ENCODE results near the gene PDE4D. TPM values are rescaled to one million over a fixed set of nuclear protein-coding genes. Genes with fewer than 3 reads are reported as not detected.

Gene PDE4D
- total RNA-seq, 1 donor from 2014 or later = 6.8 TPM

DNA sequence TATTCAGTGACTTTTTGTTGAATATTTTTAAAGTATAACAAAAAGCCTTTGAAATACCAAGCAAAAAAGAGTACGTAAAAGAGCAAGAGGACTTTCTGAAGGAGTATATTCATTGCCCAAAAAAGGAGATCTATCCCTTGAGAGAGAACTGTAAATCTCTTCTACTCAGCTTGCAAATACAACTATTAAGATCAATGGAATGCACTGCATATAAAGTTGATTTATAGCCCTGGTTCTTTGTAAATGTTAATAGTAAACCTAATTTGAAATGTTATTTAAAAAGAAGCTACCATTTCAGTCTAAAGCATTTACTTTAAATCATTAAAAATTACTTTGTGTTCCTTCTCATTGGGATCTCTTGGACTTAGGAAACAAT is 168.1 kb downstream of the PDE4D start:
- H3K27me3 ChIP-seq (ENCODE audit: control insufficient read depth, insufficient read depth, low read length) = no peaks in the 10 kb centered on the region
- FAIRE-seq (no peak), DNase-seq (ENCODE audit: low read depth) (no peak)
- H3K4me3 ChIP-seq (ENCODE audit: low read depth, low read length) = no peak overlapping the region
- TF ChIP-seq, protein P1, sequence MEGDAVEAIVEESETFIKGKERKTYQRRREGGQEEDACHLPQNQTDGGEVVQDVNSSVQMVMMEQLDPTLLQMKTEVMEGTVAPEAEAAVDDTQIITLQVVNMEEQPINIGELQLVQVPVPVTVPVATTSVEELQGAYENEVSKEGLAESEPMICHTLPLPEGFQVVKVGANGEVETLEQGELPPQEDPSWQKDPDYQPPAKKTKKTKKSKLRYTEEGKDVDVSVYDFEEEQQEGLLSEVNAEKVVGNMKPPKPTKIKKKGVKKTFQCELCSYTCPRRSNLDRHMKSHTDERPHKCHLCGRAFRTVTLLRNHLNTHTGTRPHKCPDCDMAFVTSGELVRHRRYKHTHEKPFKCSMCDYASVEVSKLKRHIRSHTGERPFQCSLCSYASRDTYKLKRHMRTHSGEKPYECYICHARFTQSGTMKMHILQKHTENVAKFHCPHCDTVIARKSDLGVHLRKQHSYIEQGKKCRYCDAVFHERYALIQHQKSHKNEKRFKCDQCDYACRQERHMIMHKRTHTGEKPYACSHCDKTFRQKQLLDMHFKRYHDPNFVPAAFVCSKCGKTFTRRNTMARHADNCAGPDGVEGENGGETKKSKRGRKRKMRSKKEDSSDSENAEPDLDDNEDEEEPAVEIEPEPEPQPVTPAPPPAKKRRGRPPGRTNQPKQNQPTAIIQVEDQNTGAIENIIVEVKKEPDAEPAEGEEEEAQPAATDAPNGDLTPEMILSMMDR (IDR thresholded peaks at IDR 0.05; ENCODE audit: insufficient read depth, low read length, severe bottlenecking) = no peak
- no peaks in the 10 kb centered on the region for H3K36me3 ChIP-seq (ENCODE audit: control insufficient read depth, insufficient read depth, low read length)

GRCh38 chr5:59724482-59725391 is 168.8 kb downstream of the PDE4D start:
- FAIRE-seq (no peak), DNase-seq (ENCODE audit: low read depth) (peak; percentile 50)
- Histone ChIP-seq H3K36me3 (ENCODE audit: control insufficient read depth, insufficient read depth, low read length) (no peaks in the 10 kb centered on the region), H3K4me3 (ENCODE audit: low read depth, low read length) (no peak overlapping the region), H3K27me3 (ENCODE audit: control insufficient read depth, insufficient read depth, low read length) (no peaks in the 10 kb centered on the region)
- TF ChIP-seq, protein P1 (IDR thresholded peaks at IDR 0.05; ENCODE audit: insufficient read depth, low read length, severe bottlenecking) = peak; percentile 61

- no peaks in the 10 kb centered on the region for H3K27me3 ChIP-seq (ENCODE audit: control insufficient read depth, insufficient read depth, low read length)
- peak; percentile 90 for DNase-seq (ENCODE audit: low read depth)
- H3K4me3 ChIP-seq (ENCODE audit: low read depth, low read length) = no peak overlapping the region
- no peaks in the 10 kb centered on the region for H3K36me3 ChIP-seq (ENCODE audit: control insufficient read depth, insufficient read depth, low read length)
- FAIRE-seq = no peak
- TF ChIP-seq, protein P1 (IDR thresholded peaks at IDR 0.05; ENCODE audit: insufficient read depth, low read length, severe bottlenecking) = no peak
These were observed 170.7 kb downstream of the PDE4D start for GRCh38 chr5:59722874-59723273.

GRCh38 chr5:59721741-59722140 is 171.8 kb downstream of the PDE4D start:
- Histone ChIP-seq H3K27me3 (ENCODE audit: control insufficient read depth, insufficient read depth, low read length) (no peaks in the 10 kb centered on the region), H3K36me3 (ENCODE audit: control insufficient read depth, insufficient read depth, low read length) (no peaks in the 10 kb centered on the region), H3K4me3 (ENCODE audit: low read depth, low read length) (no peak overlapping the region)
- DNase-seq (ENCODE audit: low read depth) (no peak), FAIRE-seq (no peak)
- TF ChIP-seq, protein P1 (IDR thresholded peaks at IDR 0.05; ENCODE audit: insufficient read depth, low read length, severe bottlenecking) = no peak

DNA sequence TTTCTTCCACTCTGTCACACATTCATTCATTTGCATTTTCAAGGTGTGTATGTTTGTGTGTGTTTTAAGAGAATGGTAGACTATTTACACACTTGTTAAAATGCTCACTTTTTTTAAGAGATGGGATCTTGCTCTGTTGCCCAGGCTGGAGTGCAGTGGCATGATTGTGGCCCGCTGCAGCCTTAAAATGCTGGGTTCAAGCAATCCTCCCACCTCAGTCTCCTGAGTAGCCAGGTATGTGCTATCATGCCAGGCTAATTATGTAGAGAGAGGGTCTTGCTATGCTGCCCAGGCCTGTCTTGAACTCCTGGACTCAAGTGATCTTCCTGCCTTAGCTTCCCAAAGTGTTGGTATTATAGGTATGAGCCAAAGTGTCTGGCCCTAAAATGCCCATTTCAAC is 173.5 kb downstream of the PDE4D start:
- DNase-seq (ENCODE audit: low read depth) = no peak
- TF ChIP-seq, protein P1 (IDR thresholded peaks at IDR 0.05; ENCODE audit: insufficient read depth, low read length, severe bottlenecking) = no peak
- no peak for FAIRE-seq

More for the DNA sequence above, 173.5 kb downstream of the PDE4D start:
- no peaks in the 10 kb centered on the region for H3K36me3 ChIP-seq (ENCODE audit: control insufficient read depth, insufficient read depth, low read length)
- H3K27me3 ChIP-seq (ENCODE audit: control insufficient read depth, insufficient read depth, low read length) = no peaks in the 10 kb centered on the region
- no peak overlapping the region for H3K4me3 ChIP-seq (ENCODE audit: low read depth, low read length)

All from bronchial epithelial cell (primary cell).